ENCODE data around the gene DDX3Y.
A peak's percentile ranks its signal among the peaks of the same experiment; 100 is the strongest.

The DDX3Y gene

GRCh38 chrY:12905895-12906294, 1.2 kb downstream of the DDX3Y start:
- DNase-seq (ENCODE audit: low read depth), result no peak
- peak overlapping the region; percentile 74 for H3K4me3 ChIP-seq (ENCODE audit: low read depth, low read length)
- no peak for TF ChIP-seq CTCF (IDR thresholded peaks at IDR 0.05; ENCODE audit: control insufficient read depth, extremely low read depth, insufficient read depth)

- no peak for DNase-seq (ENCODE audit: low read depth)
- TF ChIP-seq CTCF (IDR thresholded peaks at IDR 0.05; ENCODE audit: control insufficient read depth, extremely low read depth, insufficient read depth), result no peak
- no peak overlapping the region for H3K4me3 ChIP-seq (ENCODE audit: low read depth, low read length)
Observed at GRCh38 chrY:12913541-12913940, 8.9 kb downstream of the DDX3Y start.

- DNase-seq (ENCODE audit: low read depth), result peak; percentile 52
- TF ChIP-seq CTCF (IDR thresholded peaks at IDR 0.05; ENCODE audit: control insufficient read depth, extremely low read depth, insufficient read depth), result peak; percentile 67
- H3K4me3 ChIP-seq (ENCODE audit: low read depth, low read length), result no peak overlapping the region
Observed at GRCh38 chrY:12928043-12928442, 23.4 kb downstream of the DDX3Y start.

- TF ChIP-seq CTCF (IDR thresholded peaks at IDR 0.05; ENCODE audit: control insufficient read depth, extremely low read depth, insufficient read depth), result no peak
- no peak overlapping the region for H3K4me3 ChIP-seq (ENCODE audit: low read depth, low read length)
- DNase-seq (ENCODE audit: low read depth), result no peak
Observed at GRCh38 chrY:12941725-12942687, 37.3 kb downstream of the DDX3Y start.
